GM18508 (cell line): ENCODE measurements around the gene OSBPL9.
"Not testable (repeated sequence)": the region's sequence is repeated elsewhere in the genome, so short reads cannot be mapped to it uniquely, and the experiment has no call there.

Experiments used
- ATAC-seq: cut with Tn5 transposase; IDR thresholded peaks from one replicate; pipeline ENCODE4 v1.9.1; 2021; ENCODE audit warnings: moderate number of reproducible peaks; ENCODE audit not compliant: insufficient read depth, unreplicated experiment

OSBPL9 gene

GRCh38 chr1:51768971-51769588, 152.2 kb downstream of the OSBPL9 start:
- ATAC-seq: no peak

DNA sequence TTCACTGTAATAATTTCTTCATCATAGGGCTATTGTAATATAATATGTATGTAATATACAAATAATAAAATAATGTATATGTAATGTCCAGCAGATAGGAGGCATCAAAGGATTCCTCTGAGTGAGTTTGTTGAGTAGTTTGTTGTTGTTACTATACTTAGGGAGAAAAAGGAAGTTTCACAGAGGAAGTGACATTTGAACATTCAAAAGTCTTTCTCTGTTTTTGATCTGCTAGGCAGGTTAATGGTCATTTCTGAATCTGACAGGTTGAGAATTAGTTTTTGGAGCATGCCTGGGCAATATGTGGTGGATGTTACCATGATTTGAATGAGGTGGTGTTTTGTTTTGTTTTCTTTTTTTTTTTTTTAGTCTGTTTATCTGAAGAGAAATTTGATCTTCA, 159.5 kb downstream of the OSBPL9 start:
- ATAC-seq: no peak

DNA sequence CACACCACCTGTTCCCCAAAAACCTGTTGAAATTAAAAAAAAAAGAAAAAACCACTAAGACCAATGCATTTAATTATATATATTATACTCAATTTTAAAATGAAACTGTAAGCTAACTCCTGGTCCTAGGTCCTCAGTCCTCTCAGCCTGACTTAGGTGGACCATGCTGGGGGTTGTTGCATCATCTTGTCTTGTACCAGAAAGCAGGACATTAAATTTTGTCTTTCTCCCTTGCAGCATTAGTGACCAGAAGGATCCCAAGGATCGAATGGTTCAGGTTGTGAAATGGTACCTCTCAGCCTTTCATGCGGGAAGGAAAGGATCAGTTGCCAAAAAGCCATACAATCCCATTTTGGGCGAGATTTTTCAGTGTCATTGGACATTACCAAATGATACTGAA, 164.0 kb downstream of the OSBPL9 start:
- no peak for ATAC-seq

GRCh38 chr1:51784997-51785421, 168.1 kb downstream of the OSBPL9 start:
- ATAC-seq: no peak

- ATAC-seq: no peak
Measured at GRCh38 chr1:51788938-51789337, 172.0 kb downstream of the OSBPL9 start.

- ATAC-seq: no peak
Measured at GRCh38 chr1:51789342-51789741, 172.4 kb downstream of the OSBPL9 start.

GRCh38 chr1:51790385-51790784, 173.5 kb downstream of the OSBPL9 start:
- no peak for ATAC-seq

DNA sequence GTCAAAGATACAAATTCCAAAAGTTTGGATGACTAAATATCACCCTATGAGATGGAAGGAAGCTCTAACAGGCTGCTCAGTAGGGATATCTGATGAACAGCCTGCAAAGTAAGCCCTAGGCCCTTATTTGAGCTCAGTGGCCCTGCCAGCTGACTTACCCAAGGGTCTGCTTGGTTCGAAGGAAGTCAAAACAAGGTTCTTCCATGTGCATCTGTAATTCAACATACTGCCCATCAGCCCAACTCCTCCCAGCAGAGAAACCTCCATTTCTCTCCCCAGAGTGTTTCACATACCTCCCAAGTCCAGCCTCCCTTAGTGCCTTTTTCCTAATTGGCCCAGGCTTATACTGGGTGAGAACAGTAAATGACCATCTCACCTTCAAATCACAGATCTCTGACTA, 175.0 kb downstream of the OSBPL9 start:
- no peak for ATAC-seq

GRCh38 chr1:51792864-51793263, 176.0 kb downstream of the OSBPL9 start:
- no peak for ATAC-seq

GRCh38 chr1:51794260-51794659, 177.4 kb downstream of the OSBPL9 start:
- ATAC-seq: no peak

DNA sequence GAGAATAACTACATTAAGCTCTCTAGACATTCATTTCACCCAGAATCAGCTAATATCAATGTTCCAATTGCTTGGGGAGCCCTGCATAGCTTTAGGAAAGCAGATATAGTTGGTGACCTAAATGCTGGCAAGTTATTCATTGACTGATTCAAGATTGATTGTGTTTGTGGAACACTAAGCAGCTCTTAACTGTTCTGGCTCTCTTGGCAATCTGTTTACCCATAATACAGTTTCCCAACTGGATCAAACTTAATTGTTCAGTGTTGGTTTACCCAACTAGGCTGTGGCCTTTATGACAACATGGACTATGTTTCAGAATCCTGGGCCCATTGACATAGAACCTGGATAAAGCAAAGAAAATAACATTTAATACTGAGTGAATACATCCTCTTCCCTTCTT, 178.0 kb downstream of the OSBPL9 start:
- no peak for ATAC-seq

- ATAC-seq: no peak
Measured at GRCh38 chr1:51799372-51799771, 182.5 kb downstream of the OSBPL9 start.

DNA sequence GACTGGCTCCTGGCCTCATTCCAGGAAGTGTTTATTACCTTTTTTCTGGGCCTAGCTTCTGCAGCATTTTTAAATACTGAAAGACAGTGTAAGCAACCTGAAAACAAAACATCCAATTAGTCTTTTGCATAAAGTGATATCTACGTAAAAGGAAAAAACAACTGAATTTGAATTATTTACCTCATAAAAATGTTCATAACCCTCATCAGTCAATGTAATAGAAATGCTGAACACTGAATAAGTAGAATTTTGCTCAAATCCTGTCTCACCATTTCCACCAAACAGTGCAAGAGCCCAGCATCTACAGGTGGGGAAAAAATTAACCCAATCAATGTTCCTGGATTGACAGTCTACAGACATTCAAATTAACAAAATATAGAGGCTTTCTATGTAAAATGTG, 197.6 kb downstream of the OSBPL9 start:
- no peak for ATAC-seq

DNA sequence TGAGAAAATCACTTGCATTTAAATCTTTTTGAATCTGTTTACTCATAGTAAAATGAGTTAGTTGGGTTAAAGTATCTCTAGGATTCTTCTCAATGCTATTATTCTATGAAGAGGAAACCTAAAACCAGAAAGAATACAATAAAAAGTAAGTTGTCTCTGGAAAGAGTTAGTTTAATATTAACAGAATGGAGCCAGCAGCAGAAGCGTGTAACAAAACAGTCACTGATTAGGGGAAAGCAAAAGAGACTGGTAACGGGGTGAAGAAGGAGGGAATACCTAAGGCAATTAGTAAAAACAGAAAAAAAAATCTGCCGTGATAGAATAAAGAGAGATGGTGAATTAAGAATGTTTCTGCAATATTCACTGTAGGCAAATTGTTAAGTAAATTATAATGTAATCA, 201.6 kb downstream of the OSBPL9 start:
- no peak for ATAC-seq

DNA sequence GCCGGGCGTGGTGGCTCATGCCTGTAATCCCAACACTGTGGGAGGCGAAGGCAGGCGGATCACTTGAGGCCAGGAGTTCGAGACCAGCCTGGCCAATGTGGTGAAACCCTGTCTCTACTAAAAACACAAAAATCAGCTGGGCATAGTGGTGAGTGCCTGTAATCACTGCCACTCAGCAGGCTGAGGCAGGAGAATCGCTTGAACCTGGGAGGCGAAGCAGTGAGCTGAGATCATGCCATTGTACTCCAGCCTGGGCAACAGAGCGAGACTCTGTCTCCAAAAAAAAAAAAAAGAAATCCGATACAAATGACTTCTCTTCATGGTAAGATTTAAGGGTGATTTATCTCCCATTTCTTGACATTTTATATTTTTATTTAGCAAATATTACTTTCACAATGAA, 202.1 kb downstream of the OSBPL9 start:
- not testable (repeated sequence) for ATAC-seq

DNA sequence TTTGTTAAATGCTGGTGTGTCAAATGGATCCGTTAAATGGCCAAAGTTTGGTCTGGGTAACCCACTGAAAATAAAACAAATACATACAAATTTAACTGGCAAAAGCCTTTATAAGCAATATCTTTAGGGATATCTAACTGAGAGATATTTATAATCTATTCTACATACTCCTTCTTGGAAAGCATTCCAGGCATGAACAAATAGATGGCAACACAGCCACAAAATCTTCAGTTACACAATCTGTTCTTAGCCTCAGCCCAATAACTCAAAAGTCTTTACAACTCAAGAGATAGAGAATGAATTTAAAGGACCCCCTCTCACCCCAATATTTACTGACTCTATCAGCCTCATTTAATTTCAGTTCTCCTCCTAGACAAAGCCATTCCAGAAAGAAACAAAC, 202.9 kb downstream of the OSBPL9 start:
- ATAC-seq: no peak

DNA sequence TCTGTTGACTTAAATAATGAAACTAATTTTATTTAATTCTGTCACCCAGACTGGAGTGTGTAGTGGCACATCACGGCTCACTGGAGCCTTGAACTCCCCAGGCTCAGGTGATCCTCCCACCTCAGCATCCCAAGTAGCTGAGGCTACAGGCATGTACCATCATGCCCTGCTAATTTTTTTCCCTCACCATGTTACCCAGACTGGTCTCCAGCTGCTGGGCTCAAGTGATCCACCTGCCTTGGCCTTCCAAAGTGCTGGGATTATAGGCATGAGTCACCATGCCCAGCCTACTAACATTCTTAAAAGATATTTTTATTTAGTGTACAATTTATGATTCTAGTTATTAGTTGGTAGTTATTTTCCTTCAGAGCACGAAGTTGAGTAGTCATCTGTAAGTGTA, 212.2 kb downstream of the OSBPL9 start:
- ATAC-seq: no peak

DNA sequence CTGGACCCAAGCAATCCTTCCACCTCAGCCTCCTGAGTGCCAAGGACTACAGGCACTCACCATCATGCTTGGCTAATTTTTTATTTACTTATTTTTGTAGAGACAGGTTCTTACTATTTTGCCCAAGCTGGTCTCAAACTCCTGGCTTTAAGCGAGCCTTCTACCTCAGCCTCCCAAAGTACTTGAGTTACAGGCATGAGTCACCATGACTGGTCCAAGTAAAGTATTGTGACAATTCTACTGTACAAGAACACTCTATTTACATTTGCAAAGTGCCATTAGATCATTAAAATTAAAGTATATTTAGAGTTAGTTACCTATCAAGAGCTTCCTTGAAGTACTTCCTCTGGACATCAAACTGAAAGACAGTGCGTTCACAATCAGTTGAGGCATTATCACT, 216.8 kb downstream of the OSBPL9 start:
- ATAC-seq: no peak

- ATAC-seq: no peak
Measured at GRCh38 chr1:51837243-51837642, 220.4 kb downstream of the OSBPL9 start.
